ENCODE results near the gene ARSJ.

The ARSJ gene

GRCh38 chr4:113899271-113900070 lies 80.0 kb downstream of the ARSJ start:
- DNase-seq (ENCODE audit: low spot score): no peak

GRCh38 chr4:113893546-113893945 lies 85.9 kb downstream of the ARSJ start:
- peak; percentile 10 for DNase-seq (ENCODE audit: low spot score)

GRCh38 chr4:113888006-113888405 lies 91.4 kb downstream of the ARSJ start:
- DNase-seq (ENCODE audit: low spot score): no peak

GRCh38 chr4:113885291-113885690 lies 94.2 kb downstream of the ARSJ start:
- DNase-seq (ENCODE audit: low spot score): no peak

- DNase-seq (ENCODE audit: low spot score): no peak
These were observed 94.8 kb downstream of the ARSJ start for GRCh38 chr4:113884655-113885054.

GRCh38 chr4:113882668-113883067 lies 96.8 kb downstream of the ARSJ start:
- DNase-seq (ENCODE audit: low spot score): no peak

- DNase-seq (ENCODE audit: low spot score): no peak
These were observed 98.2 kb downstream of the ARSJ start for GRCh38 chr4:113881256-113881655.

GRCh38 chr4:113880240-113881028 lies 99.0 kb downstream of the ARSJ start:
- no peak for DNase-seq (ENCODE audit: low spot score)

- DNase-seq (ENCODE audit: low spot score): peak; percentile 20
These were observed 100.8 kb downstream of the ARSJ start for GRCh38 chr4:113878668-113879067.

- DNase-seq (ENCODE audit: low spot score): no peak
These were observed 105.0 kb downstream of the ARSJ start for GRCh38 chr4:113874480-113874879.

- no peak for DNase-seq (ENCODE audit: low spot score)
These were observed 105.9 kb downstream of the ARSJ start for GRCh38 chr4:113873508-113873907.

- no peak for DNase-seq (ENCODE audit: low spot score)
These were observed 106.8 kb downstream of the ARSJ start for GRCh38 chr4:113872426-113873260.

GRCh38 chr4:113871080-113871479 lies 108.4 kb downstream of the ARSJ start:
- DNase-seq (ENCODE audit: low spot score): no peak

GRCh38 chr4:113869743-113870375 lies 109.6 kb downstream of the ARSJ start:
- no peak for DNase-seq (ENCODE audit: low spot score)

- DNase-seq (ENCODE audit: low spot score): no peak
These were observed 112.8 kb downstream of the ARSJ start for GRCh38 chr4:113866611-113867010.

GRCh38 chr4:113858924-113859323 lies 120.5 kb downstream of the ARSJ start:
- DNase-seq (ENCODE audit: low spot score): no peak

GRCh38 chr4:113851816-113852215 lies 127.6 kb downstream of the ARSJ start:
- DNase-seq (ENCODE audit: low spot score): no peak
